ENCODE results near the gene EXOC7. TPM values are rescaled to one million over a fixed set of nuclear protein-coding genes. Genes with fewer than 3 reads are reported as not detected.

Gene EXOC7
- total and polyA plus RNA-seq, 2 of the 4 experiments (the other 2 are of a cell fraction): 85.9 to 118 TPM

DNA sequence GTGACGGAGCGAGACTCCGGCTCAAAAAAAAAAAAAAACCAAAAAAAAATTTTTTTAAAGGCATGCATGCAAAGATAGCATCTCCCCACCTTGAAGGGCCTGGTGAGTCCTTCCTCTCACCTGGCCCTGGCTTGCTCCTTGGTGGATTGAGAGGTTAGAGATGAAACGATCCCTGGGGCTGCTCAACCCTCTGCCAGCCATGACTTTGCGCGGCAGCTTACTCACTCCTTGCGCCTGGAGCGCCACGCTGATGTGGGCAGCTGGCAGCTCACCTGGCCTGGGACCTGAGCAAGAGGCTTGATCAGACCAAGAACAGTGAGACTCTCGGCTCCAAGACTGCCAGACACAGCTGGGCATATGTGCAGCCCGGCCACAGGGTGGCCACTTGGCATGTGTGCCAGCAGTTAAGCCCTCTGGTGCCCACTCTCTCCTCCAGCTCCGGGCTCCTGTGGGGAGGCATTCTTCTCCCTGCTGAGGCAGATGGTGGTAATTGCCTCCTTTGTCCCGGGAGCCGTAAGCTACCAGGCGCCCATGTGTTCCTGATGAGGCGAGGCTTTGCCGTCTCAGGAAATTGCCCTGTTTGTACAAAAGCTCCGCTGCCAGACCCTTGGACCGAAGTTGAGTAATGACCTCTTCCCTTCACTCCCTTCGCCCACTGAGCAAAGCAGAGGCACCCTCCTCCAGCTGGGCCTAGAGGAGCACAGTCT lies 71.4 kb downstream of the EXOC7 start:
- CTCF ChIA-PET: interaction anchor here (0.6 kb wide), 2 partner anchors 53 to 492 kb away, joined by 4 to 5 read pairs; partner anchors contain the start of genes ACOX1 and TEN1
- Histone ChIP-seq H3K4me1 (ENCODE audit: control insufficient read depth, insufficient read depth, low read length) (peaks cover 2% of the 10 kb centered on the region; the same call in 1 of the 2 replicates), H3K79me1 (ENCODE audit: low read depth in 1 of 2, low read length in 2 of 2) (no peaks in the 10 kb centered on the region), H3K4me2 (ENCODE audit: low read depth, low read length) (no peak overlapping the region), H3K9me1 (ENCODE audit: insufficient read depth, low read length) (no peaks in the 10 kb centered on the region; the same call in 1 of the 2 replicates), H2BK120ac (ENCODE audit: low read depth, low read length) (no peak overlapping the region), H3K4me3 (ENCODE audit: insufficient read depth, low read depth, low read length) (no peak overlapping the region), H3K4ac (ENCODE audit: low read depth, low read length) (no peak overlapping the region), H3K23ac (ENCODE audit: low read depth, low read length) (no peak overlapping the region), H4K20me1 (ENCODE audit: insufficient read depth, low read length) (no peaks in the 10 kb centered on the region), H2AK5ac (ENCODE audit: low read depth, low read length) (no peak overlapping the region), H2AK9ac (replicated peaks; ENCODE audit: low read depth, low read length, poor library complexity) (no peak overlapping the region), H3K56ac (ENCODE audit: extremely low read depth, insufficient read depth, low read length) (no peak overlapping the region), H3K14ac (replicated peaks; ENCODE audit: low read depth, low read length) (no peak overlapping the region), H3K27ac (ENCODE audit: insufficient read depth, low read length) (no peak overlapping the region), H4K91ac (ENCODE audit: insufficient read depth, low read depth, low read length) (no peak overlapping the region), H4K8ac (ENCODE audit: low read depth in 2 of 2, low read length in 2 of 2) (no peak overlapping the region), H3K36me3 (ENCODE audit: control insufficient read depth, insufficient read depth, low read length) (0 out of 2 replicates have a peak, but pooled peaks cover 2% of the 10 kb centered on the region), H2AFZ (replicated peaks; ENCODE audit: low read length, poor library complexity) (no peak overlapping the region), H2BK15ac (ENCODE audit: low read depth, low read length) (no peak overlapping the region), H4K5ac (ENCODE audit: low read depth, low read length) (no peak overlapping the region), H3K18ac (ENCODE audit: low read depth, low read length) (no peak overlapping the region), H2BK5ac (ENCODE audit: low read depth, low read length, poor library complexity, severe bottlenecking) (no peak overlapping the region), H2BK20ac (ENCODE audit: low read depth, low read length) (no peak overlapping the region), H3K9me3 (ENCODE audit: control insufficient read depth, insufficient read depth, low read length) (no peaks in the 10 kb centered on the region), H3K27me3 (ENCODE audit: control insufficient read depth, insufficient read depth, low read length) (no peaks in the 10 kb centered on the region), H3K9ac (ENCODE audit: low read depth, low read length) (no peak overlapping the region)
- no peak for ATAC-seq (ENCODE audit: low read depth)
- POLR2A ChIA-PET (ENCODE audit: unreplicated experiment): no interaction called here
- dilution Hi-C loops (cut with HindIII; ENCODE audit: low sequenced_read_pairs, unreplicated experiment): no loop called here
- WGBS, 2 experiments (ENCODE audit: extremely low coverage in 2 of 2, insufficient read length in 1 of 2): 90% methylated on average over 7 of the region's 20 CpGs; no CpG with 5 or more reads in 1 of the 2 experiments
- DNase-seq: no peak
- in situ Hi-C loops (cut with MboI; ENCODE audit: low sequenced_read_pairs): no loop called here
- no TSS peak for BruUV-seq (replicated peaks)
- TF ChIP-seq POLR2A (IDR thresholded peaks at IDR 0.05; ENCODE audit: low read depth, low read length) (no peak), MAFK (IDR thresholded peaks at IDR 0.05; ENCODE audit: low read depth, low read length) (no peak), MAZ (IDR thresholded peaks at IDR 0.05; ENCODE audit: borderline replicate concordance, low read depth, low read length) (no peak), CEBPB (IDR thresholded peaks at IDR 0.05; ENCODE audit: low read depth, low read length) (no peak), BHLHE40 (IDR thresholded peaks at IDR 0.05; ENCODE audit: low read depth, low read length) (no peak), RAD21 (IDR thresholded peaks at IDR 0.05; ENCODE audit: low read length) (no peak), FOS (IDR thresholded peaks at IDR 0.05; ENCODE audit: low read depth, low read length) (no peak), RCOR1 (IDR thresholded peaks at IDR 0.05; ENCODE audit: insufficient replicate concordance, low read length) (no peak), SMC3 (IDR thresholded peaks at IDR 0.05; ENCODE audit: low read depth, low read length) (no peak), NFE2L2 (IDR thresholded peaks at IDR 0.05; ENCODE audit: low read depth, low read length) (no peak)
- TF ChIP-seq, protein P1, sequence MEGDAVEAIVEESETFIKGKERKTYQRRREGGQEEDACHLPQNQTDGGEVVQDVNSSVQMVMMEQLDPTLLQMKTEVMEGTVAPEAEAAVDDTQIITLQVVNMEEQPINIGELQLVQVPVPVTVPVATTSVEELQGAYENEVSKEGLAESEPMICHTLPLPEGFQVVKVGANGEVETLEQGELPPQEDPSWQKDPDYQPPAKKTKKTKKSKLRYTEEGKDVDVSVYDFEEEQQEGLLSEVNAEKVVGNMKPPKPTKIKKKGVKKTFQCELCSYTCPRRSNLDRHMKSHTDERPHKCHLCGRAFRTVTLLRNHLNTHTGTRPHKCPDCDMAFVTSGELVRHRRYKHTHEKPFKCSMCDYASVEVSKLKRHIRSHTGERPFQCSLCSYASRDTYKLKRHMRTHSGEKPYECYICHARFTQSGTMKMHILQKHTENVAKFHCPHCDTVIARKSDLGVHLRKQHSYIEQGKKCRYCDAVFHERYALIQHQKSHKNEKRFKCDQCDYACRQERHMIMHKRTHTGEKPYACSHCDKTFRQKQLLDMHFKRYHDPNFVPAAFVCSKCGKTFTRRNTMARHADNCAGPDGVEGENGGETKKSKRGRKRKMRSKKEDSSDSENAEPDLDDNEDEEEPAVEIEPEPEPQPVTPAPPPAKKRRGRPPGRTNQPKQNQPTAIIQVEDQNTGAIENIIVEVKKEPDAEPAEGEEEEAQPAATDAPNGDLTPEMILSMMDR (conservative IDR thresholded peaks at IDR 0.05; ENCODE audit: low read depth, low read length): no peak
- TF ChIP-seq, protein P2, sequence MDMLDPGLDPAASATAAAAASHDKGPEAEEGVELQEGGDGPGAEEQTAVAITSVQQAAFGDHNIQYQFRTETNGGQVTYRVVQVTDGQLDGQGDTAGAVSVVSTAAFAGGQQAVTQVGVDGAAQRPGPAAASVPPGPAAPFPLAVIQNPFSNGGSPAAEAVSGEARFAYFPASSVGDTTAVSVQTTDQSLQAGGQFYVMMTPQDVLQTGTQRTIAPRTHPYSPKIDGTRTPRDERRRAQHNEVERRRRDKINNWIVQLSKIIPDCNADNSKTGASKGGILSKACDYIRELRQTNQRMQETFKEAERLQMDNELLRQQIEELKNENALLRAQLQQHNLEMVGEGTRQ (IDR thresholded peaks at IDR 0.05; ENCODE audit: low read depth, low read length): no peak
- intact Hi-C loops (cut with micrococcal nuclease): no loop called here

All from IMR-90 (cell line).